ENCODE results near the gene CLEC4F. TPM values are rescaled to one million over a fixed set of nuclear protein-coding genes. Genes with fewer than 3 reads are reported as not detected.

CLEC4F gene
- total and polyA plus RNA-seq, 2 donors (not counting 1 experiment from before 2014, with no cell fraction given), result not detected

- Mint-ChIP-seq H3K4me1 (no peaks in the 10 kb centered on the region), H3K27me3 (peaks cover 7% of the 10 kb centered on the region), H3K27ac (no peak overlapping the region), H3K4me3 (no peak overlapping the region), H3K9me3 (ENCODE audit: insufficient read depth) (no peaks in the 10 kb centered on the region)
- POLR2A ChIA-PET, result no interaction called here
- H2AFZ ChIP-seq (ENCODE audit: insufficient read depth, low read depth, low read length, poor library complexity, severe bottlenecking), result no peak overlapping the region
- intact Hi-C loops (cut with micrococcal nuclease), result no loop called here
- H4K20me1 ChIP-seq (ENCODE audit: control insufficient read depth, insufficient read depth, low read length, poor library complexity, severe bottlenecking), result no peaks in the 10 kb centered on the region
- WGBS (ENCODE audit: insufficient coverage), result no CpG with 5 or more reads among the region's 1 CpG
- ATAC-seq (ENCODE audit: low read depth) (no peak), DNase-seq (no peak)
- H3K4me1 ChIP-seq (ENCODE audit: control insufficient read depth in 2 of 2, insufficient read depth in 2 of 2, low read length in 2 of 2), result no peaks in the 10 kb centered on the region
- no peaks in the 10 kb centered on the region for H3K36me3 ChIP-seq (replicated peaks in 1 of 2; ENCODE audit: control extremely low read depth in 1 of 2, control insufficient read depth in 1 of 2, extremely low read depth in 1 of 2, insufficient read depth in 2 of 2, low read length in 1 of 2)
- TF ChIP-seq CTCF (IDR thresholded peaks at IDR 0.05) (no peak), EZH2 (IDR thresholded peaks at IDR 0.05; ENCODE audit: borderline replicate concordance, insufficient read depth, low read depth, low read length, poor library complexity, severe bottlenecking) (no peak)
- no peak overlapping the region for H3K27ac ChIP-seq (ENCODE audit: low read length in 2 of 2)
- H3K9ac ChIP-seq (ENCODE audit: low read length), result no peak overlapping the region
- no peak overlapping the region for H3K4me3 ChIP-seq (ENCODE audit: control extremely low read depth in 1 of 5, extremely low read depth in 1 of 5, insufficient read depth in 1 of 5, low read depth in 2 of 5, low read length in 4 of 5)
- no peaks in the 10 kb centered on the region for H3K79me2 ChIP-seq (ENCODE audit: control insufficient read depth, insufficient read depth, low read length)
- H3K4me2 ChIP-seq (replicated peaks; ENCODE audit: low read depth, low read length, poor library complexity, severe bottlenecking), result no peak overlapping the region
- H3K27me3 ChIP-seq (replicated peaks in 1 of 4; ENCODE audit: control extremely low read depth in 1 of 4, control insufficient read depth in 3 of 4, insufficient read depth in 4 of 4, low read length in 3 of 4), result peaks cover 0 to 2% (median 0%) of the 10 kb centered on the region in 4 experiments
- H3K9me3 ChIP-seq (ENCODE audit: control extremely low read depth in 1 of 3, control insufficient read depth in 2 of 3, insufficient read depth in 1 of 3, low read length in 2 of 3), result no peaks in the 10 kb centered on the region
- CTCF ChIA-PET, result interaction anchor here (0.6 to 0.9 kb wide), 3 partner anchors 9 to 111 kb away, joined by 3 to 4 read pairs (median 3); no protein-coding TSS in a partner anchor
Observed at GRCh38 chr2:70852824-70853223, 32.4 kb upstream of the CLEC4F start.

DNA sequence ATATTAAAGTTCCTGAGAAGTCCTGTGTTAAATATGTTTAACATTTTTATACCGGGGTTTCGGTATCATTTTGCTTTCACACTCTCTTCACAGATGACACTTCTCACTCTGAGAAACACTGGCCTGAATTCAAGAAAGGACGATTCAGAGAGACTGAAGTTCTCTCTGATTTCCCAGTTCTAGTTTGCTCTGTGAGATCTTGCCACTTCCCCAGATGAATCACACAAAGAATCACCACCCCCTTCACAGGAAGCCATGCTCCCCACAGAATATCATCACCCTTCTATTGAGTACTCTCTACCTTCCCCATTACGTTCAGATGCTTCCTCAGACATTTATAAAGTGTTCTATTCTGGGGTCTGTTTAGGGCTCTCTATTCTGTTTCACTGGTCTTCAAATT lies 31.3 kb upstream of the CLEC4F start:
- no peak overlapping the region for H3K4me2 ChIP-seq (replicated peaks; ENCODE audit: low read depth, low read length, poor library complexity, severe bottlenecking)
- peaks cover 0 to 2% (median 0%) of the 10 kb centered on the region in 4 experiments for H3K27me3 ChIP-seq (replicated peaks in 1 of 4; ENCODE audit: control extremely low read depth in 1 of 4, control insufficient read depth in 3 of 4, insufficient read depth in 4 of 4, low read length in 3 of 4)
- H3K9ac ChIP-seq (ENCODE audit: low read length), result no peak overlapping the region
- H3K9me3 Mint-ChIP-seq (ENCODE audit: insufficient read depth), result no peaks in the 10 kb centered on the region
- H4K20me1 ChIP-seq (ENCODE audit: control insufficient read depth, insufficient read depth, low read length, poor library complexity, severe bottlenecking), result no peaks in the 10 kb centered on the region
- POLR2A ChIA-PET, result no interaction called here
- H3K27ac ChIP-seq (ENCODE audit: low read length in 2 of 2), result no peak overlapping the region
- intact Hi-C loops (cut with micrococcal nuclease), result no loop called here
- no peak overlapping the region for H3K4me3 Mint-ChIP-seq
- CTCF ChIA-PET, result no interaction called here
- H3K9me3 ChIP-seq (ENCODE audit: control extremely low read depth in 1 of 3, control insufficient read depth in 2 of 3, insufficient read depth in 1 of 3, low read length in 2 of 3), result no peaks in the 10 kb centered on the region
- no peak overlapping the region for H2AFZ ChIP-seq (ENCODE audit: insufficient read depth, low read depth, low read length, poor library complexity, severe bottlenecking)
- H3K27ac Mint-ChIP-seq, result no peak overlapping the region
- no peak overlapping the region for H3K4me3 ChIP-seq (ENCODE audit: control extremely low read depth in 1 of 5, extremely low read depth in 1 of 5, insufficient read depth in 1 of 5, low read depth in 2 of 5, low read length in 4 of 5)
- H3K4me1 Mint-ChIP-seq, result no peaks in the 10 kb centered on the region
- H3K36me3 ChIP-seq (replicated peaks in 1 of 2; ENCODE audit: control extremely low read depth in 1 of 2, control insufficient read depth in 1 of 2, extremely low read depth in 1 of 2, insufficient read depth in 2 of 2, low read length in 1 of 2), result no peaks in the 10 kb centered on the region
- no peaks in the 10 kb centered on the region for H3K79me2 ChIP-seq (ENCODE audit: control insufficient read depth, insufficient read depth, low read length)
- DNase-seq (no peak), ATAC-seq (ENCODE audit: low read depth) (no peak)
- no peaks in the 10 kb centered on the region for H3K4me1 ChIP-seq (ENCODE audit: control insufficient read depth in 2 of 2, insufficient read depth in 2 of 2, low read length in 2 of 2)
- WGBS (ENCODE audit: insufficient coverage), result 20% methylated on average over 2 of the region's 4 CpGs
- TF ChIP-seq CTCF (IDR thresholded peaks at IDR 0.05), result no peak
- no peak for TF ChIP-seq EZH2 (IDR thresholded peaks at IDR 0.05; ENCODE audit: borderline replicate concordance, insufficient read depth, low read depth, low read length, poor library complexity, severe bottlenecking)
- H3K27me3 Mint-ChIP-seq, result peaks cover 7% of the 10 kb centered on the region

Data from B cell (primary cell).